OCI-LY1 (cell line): ENCODE data around the gene TIGD1.

Source experiments
- H2AFZ ChIP-seq: fragments of 200-600 bp; sonication (generic), shearing (Covaris generic); 2 replicates; pipeline ENCODE4 v1.6.0; 2014; ENCODE audit warnings: antibody characterized with exemption, mild to moderate bottlenecking, low read length
- H3F3A ChIP-seq: fragments of 200-600 bp; sonication (generic), shearing (Covaris generic); 2 replicates; pipeline ENCODE4 v1.6.0; 2014; ENCODE audit warnings: mild to moderate bottlenecking, antibody characterized with exemption, low read length, moderate library complexity; ENCODE audit not compliant: insufficient read depth
- H3K27ac ChIP-seq: fragments of 200-600 bp; sonication (generic); 2 replicates; pipeline ENCODE4 v1.5.1; 2014; ENCODE audit warnings: low read length, mixed run types, mild to moderate bottlenecking, low read depth; ENCODE audit not compliant: poor library complexity, severe bottlenecking
- H3K27me3 ChIP-seq: fragments of 200-600 bp; sonication (generic); 2 replicates; pipeline ENCODE4 v1.6.0; 2014; ENCODE audit warnings: antibody characterized with exemption, mild to moderate bottlenecking, low read length, moderate library complexity; ENCODE audit not compliant: insufficient read depth
- H3K36me3 ChIP-seq: fragments of 200-600 bp; sonication (generic); 2 replicates; pipeline ENCODE4 v1.6.1; 2014; ENCODE audit warnings: mild to moderate bottlenecking, antibody characterized with exemption, low read length, moderate library complexity, mixed read lengths; ENCODE audit not compliant: insufficient read depth
- H3K4me1 ChIP-seq: fragments of 200-600 bp; sonication (generic); 2 replicates; pipeline ENCODE4 v1.5.1; 2014; ENCODE audit warnings: mild to moderate bottlenecking, low read length, moderate library complexity; ENCODE audit not compliant: insufficient read depth, severe bottlenecking
- H3K4me2 ChIP-seq: fragments of 200-600 bp; sonication (generic), shearing (Covaris generic); 2 replicates; pipeline ENCODE4 v1.6.1; 2014; ENCODE audit warnings: low read length
- H3K4me3 ChIP-seq: fragments of 200-600 bp; sonication (generic); 2 replicates; pipeline ENCODE4 v1.5.1; 2014; ENCODE audit warnings: low read length, low read depth, mild to moderate bottlenecking, mixed read lengths; ENCODE audit not compliant: poor library complexity, severe bottlenecking
- H3K79me2 ChIP-seq: fragments of 200-600 bp; shearing (Covaris generic); 2 replicates; pipeline ENCODE4 v1.6.1; 2016; ENCODE audit warnings: mixed run types, low read length, mixed read lengths; ENCODE audit not compliant: insufficient read depth
- H3K9ac ChIP-seq: fragments of 200-600 bp; sonication (generic), shearing (Covaris generic); 2 replicates; pipeline ENCODE4 v1.6.1; 2014; ENCODE audit warnings: mild to moderate bottlenecking, low read length, mixed read lengths
- H3K9me2 ChIP-seq: fragments of 200-600 bp; sonication (generic), shearing (Covaris generic); 2 replicates; pipeline ENCODE4 v1.6.1; 2014; ENCODE audit warnings: low read depth, mild to moderate bottlenecking, low read length, mixed read lengths
- H3K9me3 ChIP-seq: fragments of 200-600 bp; shearing (Covaris generic); 2 replicates; pipeline ENCODE4 v1.6.1; 2014; ENCODE audit warnings: low read length, mixed read lengths
- H4K20me1 ChIP-seq: fragments of 200-600 bp; sonication (generic), shearing (Covaris generic); 2 replicates; pipeline ENCODE4 v1.6.0; 2016; ENCODE audit warnings: mild to moderate bottlenecking, low read length; ENCODE audit not compliant: insufficient read depth
- CTCF ChIP-seq: fragments of 200-600 bp; sonication (generic), shearing (Covaris generic); IDR thresholded peaks from 2 replicates; pipeline ENCODE4 v1.5.1; 2017; ENCODE audit warnings: mild to moderate bottlenecking, antibody characterized with exemption, low read length, moderate library complexity, mixed read lengths
- EZH2 ChIP-seq: fragments of 200-600 bp; sonication (generic), shearing (Covaris generic); IDR thresholded peaks from 2 replicates; pipeline ENCODE4 v1.8.0; 2017; ENCODE audit warnings: borderline replicate concordance, mixed run types, mild to moderate bottlenecking, antibody characterized with exemption, low read length, moderate library complexity, mixed read lengths

Gene TIGD1

GRCh38 chr2:232502511-232502910 lies 47.8 kb downstream of the TIGD1 start:
- H3K9ac ChIP-seq: no peak overlapping the region
- no peak overlapping the region for H2AFZ ChIP-seq
- no peaks in the 10 kb centered on the region for H3K36me3 ChIP-seq
- no peaks in the 10 kb centered on the region for H3K9me2 ChIP-seq
- H3K4me3 ChIP-seq: no peak overlapping the region
- H3K4me1 ChIP-seq: no peaks in the 10 kb centered on the region
- H3K4me2 ChIP-seq: no peak overlapping the region
- H3K27me3 ChIP-seq: no peaks in the 10 kb centered on the region; the same call in none of the 2 replicates
- no peaks in the 10 kb centered on the region for H3F3A ChIP-seq
- no peaks in the 10 kb centered on the region for H3K79me2 ChIP-seq
- TF ChIP-seq CTCF (no peak), EZH2 (no peak)
- H3K9me3 ChIP-seq: no peaks in the 10 kb centered on the region
- no peaks in the 10 kb centered on the region for H4K20me1 ChIP-seq
- no peak overlapping the region for H3K27ac ChIP-seq

- H3K9me2 ChIP-seq: no peaks in the 10 kb centered on the region
- no peaks in the 10 kb centered on the region for H3F3A ChIP-seq
- no peak for TF ChIP-seq EZH2
- no peak for TF ChIP-seq CTCF
- H3K4me3 ChIP-seq: no peak overlapping the region
- H3K36me3 ChIP-seq: no peaks in the 10 kb centered on the region
- no peaks in the 10 kb centered on the region for H3K9me3 ChIP-seq
- H3K27ac ChIP-seq: no peak overlapping the region
- no peaks in the 10 kb centered on the region; the same call in none of the 2 replicates for H3K27me3 ChIP-seq
- no peak overlapping the region for H3K4me2 ChIP-seq
- H2AFZ ChIP-seq: no peak overlapping the region
- H3K4me1 ChIP-seq: no peaks in the 10 kb centered on the region
- H3K79me2 ChIP-seq: no peaks in the 10 kb centered on the region
- H3K9ac ChIP-seq: no peak overlapping the region
- H4K20me1 ChIP-seq: no peaks in the 10 kb centered on the region
These were observed 48.5 kb downstream of the TIGD1 start for GRCh38 chr2:232501794-232502390.

GRCh38 chr2:232501331-232501771 lies 49.0 kb downstream of the TIGD1 start:
- no peaks in the 10 kb centered on the region for H3K9me2 ChIP-seq
- H3K27me3 ChIP-seq: no peaks in the 10 kb centered on the region; the same call in none of the 2 replicates
- no peaks in the 10 kb centered on the region for H3K79me2 ChIP-seq
- H4K20me1 ChIP-seq: no peaks in the 10 kb centered on the region
- no peak overlapping the region for H2AFZ ChIP-seq
- H3K4me3 ChIP-seq: no peak overlapping the region
- H3K4me2 ChIP-seq: no peak overlapping the region
- H3K36me3 ChIP-seq: no peaks in the 10 kb centered on the region
- no peaks in the 10 kb centered on the region for H3K4me1 ChIP-seq
- no peaks in the 10 kb centered on the region for H3F3A ChIP-seq
- H3K9me3 ChIP-seq: no peaks in the 10 kb centered on the region
- H3K9ac ChIP-seq: no peak overlapping the region
- no peak overlapping the region for H3K27ac ChIP-seq
- TF ChIP-seq CTCF (no peak), EZH2 (no peak)
